ENCODE results near the gene PLEKHA6. TPM values are rescaled to one million over a fixed set of nuclear protein-coding genes. Genes with fewer than 3 reads are reported as not detected.

Gene PLEKHA6
- total and polyA plus RNA-seq, 8 donors, result 5.1 to 24.4 (median 16.1) TPM

GRCh38 chr1:204232526-204232925, 127.2 kb downstream of the PLEKHA6 start:
- no peak overlapping the region for H3K4me3 ChIP-seq
- H3K27ac ChIP-seq, result no peak overlapping the region
- TF ChIP-seq CTCF (IDR thresholded peaks at IDR 0.05), result no peak
- H3K36me3 ChIP-seq, result no peaks in the 10 kb centered on the region
- DNase-seq (no peak), ATAC-seq (no peak)
- intact Hi-C loops (cut with DNase I), result no loop called here
- no peaks in the 10 kb centered on the region for H3K4me1 ChIP-seq
- H3K27me3 ChIP-seq, result no peaks in the 10 kb centered on the region
- H3K9me3 ChIP-seq, result no peaks in the 10 kb centered on the region

GRCh38 chr1:204230211-204230610, 129.5 kb downstream of the PLEKHA6 start:
- Histone ChIP-seq H3K9me3 (no peaks in the 10 kb centered on the region), H3K27ac (no peak overlapping the region), H3K36me3 (no peaks in the 10 kb centered on the region), H3K4me1 (no peaks in the 10 kb centered on the region), H3K4me3 (no peak overlapping the region), H3K27me3 (no peaks in the 10 kb centered on the region)
- no peak for TF ChIP-seq CTCF (IDR thresholded peaks at IDR 0.05)
- intact Hi-C loops (cut with DNase I), result no loop called here
- DNase-seq (no peak), ATAC-seq (no peak)

GRCh38 chr1:204228896-204229295, 130.8 kb downstream of the PLEKHA6 start:
- DNase-seq (no peak), ATAC-seq (no peak)
- intact Hi-C loops (cut with DNase I), result no loop called here
- Histone ChIP-seq H3K4me1 (no peaks in the 10 kb centered on the region), H3K27ac (no peak overlapping the region), H3K36me3 (no peaks in the 10 kb centered on the region), H3K4me3 (no peak overlapping the region), H3K9me3 (no peaks in the 10 kb centered on the region), H3K27me3 (no peaks in the 10 kb centered on the region)
- no peak for TF ChIP-seq CTCF (IDR thresholded peaks at IDR 0.05)

GRCh38 chr1:204227996-204228785, 131.5 kb downstream of the PLEKHA6 start:
- no peak overlapping the region for H3K4me3 ChIP-seq
- H3K36me3 ChIP-seq, result no peaks in the 10 kb centered on the region
- H3K27ac ChIP-seq, result no peak overlapping the region
- intact Hi-C loops (cut with DNase I), result no loop called here
- H3K27me3 ChIP-seq, result no peaks in the 10 kb centered on the region
- no peak for TF ChIP-seq CTCF (IDR thresholded peaks at IDR 0.05)
- no peaks in the 10 kb centered on the region for H3K4me1 ChIP-seq
- peak in 1 of 4 donors; percentile 68 for DNase-seq
- no peaks in the 10 kb centered on the region for H3K9me3 ChIP-seq
- ATAC-seq, result no peak

- intact Hi-C loops (cut with DNase I), result no loop called here
Observed at GRCh38 chr1:204227351-204227750, 132.4 kb downstream of the PLEKHA6 start.

More at GRCh38 chr1:204227351-204227750, 132.4 kb downstream of the PLEKHA6 start:
- TF ChIP-seq CTCF (IDR thresholded peaks at IDR 0.05), result no peak
- H3K4me1 ChIP-seq, result no peaks in the 10 kb centered on the region
- no peak overlapping the region for H3K4me3 ChIP-seq
- no peak for ATAC-seq
- no peaks in the 10 kb centered on the region for H3K9me3 ChIP-seq
- no peaks in the 10 kb centered on the region for H3K36me3 ChIP-seq
- no peaks in the 10 kb centered on the region for H3K27me3 ChIP-seq
- no peak for DNase-seq
- H3K27ac ChIP-seq, result no peak overlapping the region
